ENCODE data around the gene ZNF664.
A peak's percentile ranks its signal among the peaks of the same experiment; 100 is the strongest.

The ZNF664 gene

DNA sequence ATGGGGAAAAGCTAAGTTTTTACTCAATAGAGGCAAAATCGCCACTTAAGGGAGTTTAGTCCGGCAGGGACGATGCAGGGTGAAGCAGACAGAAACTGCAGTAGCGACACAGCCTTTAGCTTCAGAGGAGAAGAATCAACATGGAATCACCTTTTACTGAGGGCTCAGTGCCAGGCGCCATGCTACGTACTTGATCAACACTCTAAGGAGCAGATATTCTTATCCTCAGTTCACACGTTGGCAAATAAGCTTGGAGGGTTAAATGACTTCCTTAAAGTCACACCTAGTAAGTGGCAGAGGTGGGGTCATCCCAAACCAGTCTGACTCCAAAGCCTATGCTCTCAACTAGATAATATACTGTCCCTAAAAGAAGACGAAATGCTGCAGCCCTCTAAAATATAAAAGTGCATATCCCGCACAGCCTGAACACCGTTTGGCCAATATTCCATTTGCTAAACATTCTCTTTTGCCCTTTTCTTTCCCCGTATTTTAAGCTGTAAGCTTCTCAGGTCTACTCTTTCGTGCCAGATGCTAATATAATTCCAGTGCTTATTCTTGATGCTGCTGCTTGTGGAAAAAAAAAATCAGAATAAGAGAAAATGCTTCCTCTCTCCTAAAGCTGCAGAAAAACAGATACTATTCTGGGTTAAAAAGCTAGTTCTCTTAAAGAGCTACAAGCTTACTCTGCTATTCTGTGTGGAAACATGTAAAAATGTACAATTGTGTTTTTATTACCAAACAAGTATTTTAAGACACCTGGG lies 11.2 kb upstream of the ZNF664 start:
- no peaks in the 10 kb centered on the region for H3K4me1 ChIP-seq (ENCODE audit: insufficient read depth, low read length)
- no peak overlapping the region for H3K9ac ChIP-seq (ENCODE audit: low read depth, low read length)
- no peaks in the 10 kb centered on the region for H3K36me3 ChIP-seq (ENCODE audit: insufficient read depth, low read length)
- peaks cover 93% of the 10 kb centered on the region for H3K27me3 ChIP-seq (ENCODE audit: insufficient read depth, low read length)
- no peak overlapping the region for H3K27ac ChIP-seq (ENCODE audit: low read depth, low read length)
- no peaks in the 10 kb centered on the region for H3K9me3 ChIP-seq (ENCODE audit: insufficient read depth, low read depth, low read length)
- whole genome bisulfite sequencing = 82% methylated on average over 11 of the region's 12 CpGs
- H3K4me3 ChIP-seq (ENCODE audit: low read length) = no peak overlapping the region

DNA sequence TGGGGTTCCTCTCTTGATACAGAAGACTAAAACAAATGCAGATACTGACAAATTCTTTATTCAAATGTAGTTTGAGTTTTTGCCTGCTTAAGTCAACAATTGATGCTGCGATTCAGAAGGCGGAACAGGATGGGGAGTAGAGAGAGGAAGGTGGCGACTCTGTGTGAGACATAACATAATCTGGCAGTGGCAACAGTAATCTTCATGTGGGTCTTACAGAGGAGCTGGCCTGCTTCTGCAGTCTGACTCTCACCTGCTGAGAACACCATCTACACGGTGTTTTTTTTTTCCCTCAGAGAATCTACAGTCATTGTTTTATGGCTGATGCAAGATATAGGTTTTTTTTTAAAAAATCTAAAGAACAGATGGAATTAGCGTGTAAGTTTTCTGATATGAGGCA lies 10.5 kb upstream of the ZNF664 start:
- Histone ChIP-seq H3K27me3 (ENCODE audit: insufficient read depth, low read length) (peaks cover 94% of the 10 kb centered on the region), H3K4me1 (ENCODE audit: insufficient read depth, low read length) (no peaks in the 10 kb centered on the region), H3K9ac (ENCODE audit: low read depth, low read length) (no peak overlapping the region), H3K27ac (ENCODE audit: low read depth, low read length) (no peak overlapping the region), H3K36me3 (ENCODE audit: insufficient read depth, low read length) (no peaks in the 10 kb centered on the region), H3K9me3 (ENCODE audit: insufficient read depth, low read depth, low read length) (no peaks in the 10 kb centered on the region), H3K4me3 (ENCODE audit: low read length) (no peak overlapping the region)
- WGBS = 77% methylated on average over 5 of the region's 5 CpGs

DNA sequence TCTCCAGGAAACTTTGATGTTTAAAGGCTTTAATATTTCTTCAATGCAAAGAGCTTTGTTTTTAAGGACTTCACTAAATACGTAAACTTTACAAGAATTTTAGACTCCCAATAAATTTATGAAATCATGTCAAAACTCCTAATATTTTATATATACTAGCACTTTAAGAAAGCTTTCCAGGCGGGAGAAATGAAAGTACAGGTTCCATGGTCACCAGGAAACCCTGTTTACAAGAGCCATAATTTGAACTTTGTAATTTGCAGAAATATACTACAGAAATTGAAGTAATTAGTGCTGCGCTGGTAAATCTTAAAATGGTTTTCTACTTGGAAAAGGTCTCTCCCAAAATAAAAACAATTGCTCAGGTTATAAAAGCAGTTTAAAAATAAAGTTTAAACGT lies 9.2 kb upstream of the ZNF664 start:
- no peaks in the 10 kb centered on the region for H3K4me1 ChIP-seq (ENCODE audit: insufficient read depth, low read length)
- peaks cover 99% of the 10 kb centered on the region for H3K27me3 ChIP-seq (ENCODE audit: insufficient read depth, low read length)
- no peak overlapping the region for H3K9ac ChIP-seq (ENCODE audit: low read depth, low read length)
- no peak overlapping the region for H3K27ac ChIP-seq (ENCODE audit: low read depth, low read length)
- H3K4me3 ChIP-seq (ENCODE audit: low read length) = no peak overlapping the region
- no peaks in the 10 kb centered on the region for H3K9me3 ChIP-seq (ENCODE audit: insufficient read depth, low read depth, low read length)
- no peaks in the 10 kb centered on the region for H3K36me3 ChIP-seq (ENCODE audit: insufficient read depth, low read length)
- WGBS = 88% methylated on average over 3 of the region's 4 CpGs

DNA sequence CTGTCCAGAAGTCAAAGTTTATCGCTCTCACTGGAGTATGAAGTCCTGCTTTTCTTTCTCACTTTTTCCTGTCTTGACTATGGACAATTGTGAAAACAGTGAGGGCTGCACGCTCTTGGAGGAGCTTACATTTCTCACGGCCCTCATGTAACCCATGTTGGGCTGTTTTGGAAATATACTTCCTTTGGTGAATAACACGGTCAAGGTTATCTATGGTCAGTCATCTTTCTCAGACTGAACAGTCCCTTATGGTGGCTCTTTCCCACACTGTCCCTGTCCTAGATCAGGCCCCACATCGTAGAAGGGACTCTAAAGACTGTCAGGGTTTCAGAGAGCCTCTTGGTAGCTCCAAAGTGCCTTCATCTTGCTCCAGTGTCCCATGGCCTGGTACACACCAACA lies 7.6 kb upstream of the ZNF664 start:
- no peak overlapping the region for H3K9ac ChIP-seq (ENCODE audit: low read depth, low read length)
- no peak overlapping the region for H3K4me3 ChIP-seq (ENCODE audit: low read length)
- no peaks in the 10 kb centered on the region for H3K4me1 ChIP-seq (ENCODE audit: insufficient read depth, low read length)
- H3K9me3 ChIP-seq (ENCODE audit: insufficient read depth, low read depth, low read length) = no peaks in the 10 kb centered on the region
- peaks cover 100% of the 10 kb centered on the region for H3K27me3 ChIP-seq (ENCODE audit: insufficient read depth, low read length)
- 73% methylated on average over 5 of the region's 5 CpGs for WGBS
- no peaks in the 10 kb centered on the region for H3K36me3 ChIP-seq (ENCODE audit: insufficient read depth, low read length)
- H3K27ac ChIP-seq (ENCODE audit: low read depth, low read length) = no peak overlapping the region

DNA sequence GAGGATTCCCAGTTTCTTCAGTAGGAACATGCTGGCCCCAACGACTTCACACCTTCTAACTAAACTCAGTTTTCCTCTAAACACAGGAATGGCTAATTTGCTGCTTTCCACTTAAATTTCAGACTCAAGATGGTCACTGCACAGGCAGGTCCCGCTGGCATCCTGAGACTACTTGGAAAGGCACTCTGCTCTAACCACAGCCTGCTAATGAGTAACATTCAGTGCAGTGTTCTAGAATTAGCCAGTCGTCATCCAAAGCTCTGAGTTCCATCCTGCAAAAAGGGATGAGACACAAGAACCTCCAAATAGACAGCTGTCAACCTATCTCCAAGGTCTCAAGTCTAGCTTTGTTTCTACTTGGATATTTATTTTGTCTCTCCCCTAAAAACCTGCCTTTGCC lies 6.4 kb upstream of the ZNF664 start:
- peaks cover 100% of the 10 kb centered on the region for H3K27me3 ChIP-seq (ENCODE audit: insufficient read depth, low read length)
- no peak overlapping the region for H3K4me3 ChIP-seq (ENCODE audit: low read length)
- no peak overlapping the region for H3K27ac ChIP-seq (ENCODE audit: low read depth, low read length)
- no peaks in the 10 kb centered on the region for H3K9me3 ChIP-seq (ENCODE audit: insufficient read depth, low read depth, low read length)
- H3K4me1 ChIP-seq (ENCODE audit: insufficient read depth, low read length) = peaks cover 7% of the 10 kb centered on the region; the same call in 1 of the 2 replicates
- WGBS = 73% methylated on average over 3 of the region's 3 CpGs
- no peaks in the 10 kb centered on the region for H3K36me3 ChIP-seq (ENCODE audit: insufficient read depth, low read length)
- no peak overlapping the region for H3K9ac ChIP-seq (ENCODE audit: low read depth, low read length)

DNA sequence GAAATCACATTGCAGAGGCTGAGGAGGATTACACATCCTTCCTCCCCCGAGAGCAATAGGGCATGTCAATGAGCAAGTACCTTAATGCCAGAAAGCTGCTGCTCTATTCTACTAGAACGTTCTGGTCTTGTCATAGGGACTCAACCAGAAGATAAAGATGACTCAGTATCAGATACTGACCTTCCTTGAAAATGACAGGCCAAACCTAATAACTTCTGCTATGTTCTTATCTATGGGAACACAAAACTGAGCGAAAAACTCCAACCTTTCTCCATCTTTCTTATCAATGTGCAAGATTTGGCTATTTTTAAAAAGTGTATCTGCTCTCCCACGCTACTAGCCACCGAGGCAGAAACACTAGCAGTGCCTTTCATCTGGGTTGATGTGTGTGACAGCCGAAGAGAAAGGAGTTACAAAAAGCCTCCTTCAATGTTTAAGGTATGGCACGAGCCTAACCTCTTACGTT lies 5.9 kb upstream of the ZNF664 start:
- H3K4me1 ChIP-seq (ENCODE audit: insufficient read depth, low read length) = peaks cover 7% of the 10 kb centered on the region; the same call in 1 of the 2 replicates
- no peaks in the 10 kb centered on the region for H3K9me3 ChIP-seq (ENCODE audit: insufficient read depth, low read depth, low read length)
- H3K4me3 ChIP-seq (ENCODE audit: low read length) = no peak overlapping the region
- no peak overlapping the region for H3K9ac ChIP-seq (ENCODE audit: low read depth, low read length)
- WGBS = 86% methylated on average over 8 of the region's 8 CpGs
- peaks cover 95% of the 10 kb centered on the region for H3K27me3 ChIP-seq (ENCODE audit: insufficient read depth, low read length)
- H3K36me3 ChIP-seq (ENCODE audit: insufficient read depth, low read length) = no peaks in the 10 kb centered on the region
- no peak overlapping the region for H3K27ac ChIP-seq (ENCODE audit: low read depth, low read length)

DNA sequence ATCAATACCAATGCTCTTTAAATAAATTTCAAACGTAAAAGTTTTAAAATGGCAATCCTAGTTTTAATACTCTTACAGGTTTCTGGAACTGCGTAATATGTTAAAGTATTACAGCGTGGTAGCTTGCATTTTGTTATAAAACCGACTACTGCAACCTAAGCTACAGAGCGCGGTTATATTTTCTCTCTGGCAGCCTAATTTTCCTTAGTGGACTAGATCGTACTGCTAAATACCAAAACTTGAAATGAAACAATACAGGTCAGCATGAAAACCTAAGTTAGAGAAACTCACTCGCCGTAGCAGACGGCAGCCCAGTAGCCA lies 1.6 kb upstream of the ZNF664 start:
- H3K4me1 ChIP-seq (ENCODE audit: insufficient read depth, low read length) = peaks cover 13% of the 10 kb centered on the region; the same call in 1 of the 2 replicates
- H3K9me3 ChIP-seq (ENCODE audit: insufficient read depth, low read depth, low read length) = no peaks in the 10 kb centered on the region
- 14% methylated on average over 9 of the region's 10 CpGs for WGBS
- no peak overlapping the region for H3K27ac ChIP-seq (ENCODE audit: low read depth, low read length)
- H3K36me3 ChIP-seq (ENCODE audit: insufficient read depth, low read length) = peaks cover 3% of the 10 kb centered on the region; the same call in 1 of the 2 replicates
- peak overlapping the region; percentile 55 for H3K4me3 ChIP-seq (ENCODE audit: low read length)
- peaks cover 82% of the 10 kb centered on the region for H3K27me3 ChIP-seq (ENCODE audit: insufficient read depth, low read length)
- H3K9ac ChIP-seq (ENCODE audit: low read depth, low read length) = no peak overlapping the region

DNA sequence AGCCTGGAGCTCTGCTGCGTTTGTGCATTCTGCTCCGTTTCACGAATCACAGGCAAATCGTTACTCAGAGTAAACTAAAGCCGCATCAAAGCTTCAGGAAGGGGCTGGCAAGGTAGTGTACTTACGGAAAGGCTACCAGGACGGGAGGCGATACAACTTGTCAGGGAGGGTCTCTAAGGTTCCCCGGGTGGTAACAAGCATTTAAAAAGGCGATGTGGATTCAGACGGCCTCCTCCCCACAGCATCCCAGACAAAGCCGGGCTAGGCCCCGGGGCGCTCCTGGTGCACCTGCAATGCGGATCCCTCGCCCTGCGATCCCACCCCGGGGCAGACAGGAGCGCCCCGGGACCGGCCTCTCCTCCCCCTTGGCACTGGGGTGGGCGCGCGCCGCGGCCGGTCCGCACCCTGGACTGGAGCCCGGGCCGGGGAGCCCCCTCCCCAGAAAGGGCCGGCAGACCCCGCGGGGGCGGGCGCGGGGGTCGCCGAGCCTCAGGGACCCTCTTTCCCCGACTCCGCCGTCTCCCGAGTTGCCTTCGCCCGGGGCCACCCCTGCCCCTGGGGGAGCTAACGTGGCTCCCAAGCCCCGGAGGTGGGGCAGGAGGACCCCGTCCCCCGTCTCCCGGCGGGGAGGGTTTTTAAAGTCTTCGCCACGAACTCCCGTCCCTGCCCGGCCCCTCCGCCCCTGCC lies 1.1 kb upstream of the ZNF664 start:
- no peaks in the 10 kb centered on the region for H3K9me3 ChIP-seq (ENCODE audit: insufficient read depth, low read depth, low read length)
- peaks cover 13% of the 10 kb centered on the region; the same call in 1 of the 2 replicates for H3K4me1 ChIP-seq (ENCODE audit: insufficient read depth, low read length)
- no peak overlapping the region; the same call in 1 of the 2 replicates for H3K9ac ChIP-seq (ENCODE audit: low read depth, low read length)
- H3K36me3 ChIP-seq (ENCODE audit: insufficient read depth, low read length) = peaks cover 3% of the 10 kb centered on the region; the same call in 1 of the 2 replicates
- H3K27ac ChIP-seq (ENCODE audit: low read depth, low read length) = no peak overlapping the region
- WGBS = under 1% methylated on average over 55 of the region's 55 CpGs
- peaks cover 78% of the 10 kb centered on the region for H3K27me3 ChIP-seq (ENCODE audit: insufficient read depth, low read length)
- H3K4me3 ChIP-seq (ENCODE audit: low read length) = peak overlapping the region; percentile 55

DNA sequence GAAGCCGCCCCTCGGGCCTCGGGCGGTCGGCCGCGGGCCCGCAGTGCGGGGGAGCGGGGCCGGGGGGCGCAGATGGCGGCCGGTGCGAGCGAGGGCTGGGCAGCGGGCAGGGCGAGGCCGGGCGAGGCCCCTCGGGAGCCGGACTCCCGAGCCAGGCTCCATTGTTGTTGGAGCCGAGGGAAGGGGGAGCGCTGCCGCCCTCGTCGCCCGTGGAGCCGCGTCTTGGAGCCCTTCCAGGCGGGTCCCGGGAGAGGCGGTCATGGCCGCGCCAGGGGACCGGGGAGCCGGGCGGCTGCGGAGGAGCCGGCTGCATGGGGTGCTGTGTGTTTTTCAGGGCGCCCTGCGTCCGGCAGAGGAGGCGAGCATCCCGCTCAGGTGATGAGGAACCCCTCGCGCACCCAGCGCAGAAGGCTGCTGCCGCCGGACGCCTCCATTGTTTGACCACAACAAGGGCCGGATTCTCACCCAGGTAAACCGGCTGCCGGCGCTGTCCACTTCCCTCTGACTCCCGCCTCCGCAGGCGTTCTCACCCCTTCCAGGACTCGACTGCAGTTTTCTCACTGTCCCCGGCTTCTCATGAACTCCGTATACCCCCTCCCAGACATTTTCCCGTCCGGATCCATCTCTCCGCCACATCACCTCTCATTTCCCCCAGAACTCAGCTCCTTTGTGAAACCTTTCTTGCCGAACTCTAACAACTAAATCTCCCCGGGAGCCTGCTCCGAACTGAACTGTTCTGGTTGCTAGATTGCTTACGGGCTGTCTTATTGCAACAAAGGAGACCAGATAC lies 732 bp downstream of the ZNF664 start:
- Histone ChIP-seq H3K9ac (ENCODE audit: low read depth, low read length) (peak overlapping the region; percentile 78), H3K27ac (ENCODE audit: low read depth, low read length) (no peak overlapping the region), H3K36me3 (ENCODE audit: insufficient read depth, low read length) (peaks cover 9% of the 10 kb centered on the region; the same call in 1 of the 2 replicates), H3K4me3 (ENCODE audit: low read length) (peak overlapping the region; percentile 82), H3K27me3 (ENCODE audit: insufficient read depth, low read length) (peaks cover 59% of the 10 kb centered on the region), H3K9me3 (ENCODE audit: insufficient read depth, low read depth, low read length) (no peaks in the 10 kb centered on the region), H3K4me1 (ENCODE audit: insufficient read depth, low read length) (peaks cover 13% of the 10 kb centered on the region; the same call in 1 of the 2 replicates)
- WGBS = under 1% methylated on average over 69 of the region's 69 CpGs

DNA sequence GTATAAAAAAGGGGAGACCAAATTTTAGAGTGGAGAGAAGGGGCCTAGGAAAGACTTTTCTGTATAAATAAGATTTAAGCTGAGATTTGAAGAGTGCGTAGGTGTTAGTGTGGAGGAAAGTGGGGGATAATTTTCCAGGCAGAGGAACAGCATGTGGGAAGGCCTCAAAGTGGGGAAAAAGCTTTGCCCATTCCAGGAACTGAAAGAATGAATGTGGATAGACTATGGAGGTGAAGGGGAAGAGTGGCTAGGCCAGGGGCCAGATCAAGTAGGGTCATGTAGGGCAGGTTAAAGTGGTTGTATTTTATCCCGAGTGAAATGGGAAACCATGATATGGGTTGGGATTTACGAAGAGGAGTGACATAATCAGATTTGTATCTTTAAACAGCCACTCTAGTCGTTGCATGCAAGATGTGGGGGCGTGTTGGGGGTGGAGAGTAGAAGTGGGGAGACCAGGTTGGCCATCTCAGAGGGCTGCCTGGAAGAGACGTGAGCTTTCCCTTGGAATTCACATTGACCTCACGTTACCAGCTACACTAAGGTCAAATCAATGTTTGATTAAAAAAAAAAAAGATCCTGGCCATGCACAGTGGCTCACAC lies 3.3 kb downstream of the ZNF664 start:
- Histone ChIP-seq H3K4me3 (ENCODE audit: low read length) (no peak overlapping the region), H3K36me3 (ENCODE audit: insufficient read depth, low read length) (peaks cover 9% of the 10 kb centered on the region; the same call in 1 of the 2 replicates), H3K27me3 (ENCODE audit: insufficient read depth, low read length) (peaks cover 34% of the 10 kb centered on the region), H3K4me1 (ENCODE audit: insufficient read depth, low read length) (peaks cover 9% of the 10 kb centered on the region; the same call in 1 of the 2 replicates), H3K9ac (ENCODE audit: low read depth, low read length) (no peak overlapping the region), H3K9me3 (ENCODE audit: insufficient read depth, low read depth, low read length) (no peaks in the 10 kb centered on the region), H3K27ac (ENCODE audit: low read depth, low read length) (no peak overlapping the region)
- WGBS = 97% methylated on average over 7 of the region's 7 CpGs
